CD4-positive, alpha-beta T cell treated with Interleukin-6 for 4 hours (primary cell): ENCODE measurements around the gene TBC1D3E.
"Not testable (repeated sequence)": the region's sequence is repeated elsewhere in the genome, so short reads cannot be mapped to it uniquely, and the experiment has no call there.

Experiments used
- DNase-seq: peaks from one replicate; pipeline ENCODE4 v3.0.0-alpha.2; 2020; ENCODE audit warnings: mixed read lengths

The TBC1D3E gene

DNA sequence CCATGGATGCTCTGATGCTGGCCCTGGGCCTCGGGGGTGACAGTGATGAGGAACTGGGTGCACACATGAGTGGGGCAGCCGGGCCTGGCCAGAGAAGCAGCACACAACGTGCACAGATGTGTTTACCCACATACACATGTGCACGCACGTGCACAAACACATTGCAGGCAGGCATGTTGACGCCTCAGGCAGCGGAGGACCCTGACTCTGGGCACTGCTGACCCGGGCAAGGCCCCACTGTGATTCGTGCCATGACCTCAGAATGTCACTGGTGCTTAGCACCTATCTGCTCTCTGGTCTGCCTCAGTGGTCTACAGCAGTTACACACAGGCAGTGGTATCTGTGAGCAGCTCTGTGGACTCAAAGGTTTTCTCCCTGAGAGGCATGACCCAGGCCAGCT, at the start of gene TBC1D3E:
TSS of gene TBC1D3E (plus strand) at position 301 of the 400 bp plus-strand sequence. CDS start 1,545 bp downstream, outside the sequence.
- DNase-seq: not testable (repeated sequence)

- DNase-seq: not testable (repeated sequence)
Measured at GRCh38 chr17:38087344-38087743, 40.4 kb upstream of the TBC1D3E start.

- DNase-seq: not testable (repeated sequence)
Measured at GRCh38 chr17:38088120-38088519, 39.6 kb upstream of the TBC1D3E start.

GRCh38 chr17:38094059-38094694, 33.6 kb upstream of the TBC1D3E start:
- not testable (repeated sequence) for DNase-seq

DNA sequence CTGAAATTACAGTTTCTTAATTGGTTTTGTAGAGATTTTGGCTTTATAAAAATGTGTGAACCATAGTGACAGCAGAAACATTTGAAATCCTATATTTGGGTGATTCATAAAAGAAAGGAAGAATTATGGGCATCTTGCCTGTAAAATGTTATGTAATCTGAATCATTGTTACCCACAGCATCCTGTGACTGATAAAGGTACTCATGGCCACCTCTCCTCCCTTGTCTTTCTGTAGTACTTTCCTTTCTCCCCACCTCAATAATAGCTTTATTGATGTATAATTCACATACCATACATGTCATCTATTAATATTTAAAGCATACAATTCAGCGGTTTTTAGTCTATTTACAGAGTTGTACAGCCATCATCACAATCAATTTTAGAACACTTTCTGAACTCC, 28.5 kb upstream of the TBC1D3E start:
- not testable (repeated sequence) for DNase-seq

GRCh38 chr17:38119829-38120228, 7.9 kb upstream of the TBC1D3E start:
- not testable (repeated sequence) for DNase-seq

DNA sequence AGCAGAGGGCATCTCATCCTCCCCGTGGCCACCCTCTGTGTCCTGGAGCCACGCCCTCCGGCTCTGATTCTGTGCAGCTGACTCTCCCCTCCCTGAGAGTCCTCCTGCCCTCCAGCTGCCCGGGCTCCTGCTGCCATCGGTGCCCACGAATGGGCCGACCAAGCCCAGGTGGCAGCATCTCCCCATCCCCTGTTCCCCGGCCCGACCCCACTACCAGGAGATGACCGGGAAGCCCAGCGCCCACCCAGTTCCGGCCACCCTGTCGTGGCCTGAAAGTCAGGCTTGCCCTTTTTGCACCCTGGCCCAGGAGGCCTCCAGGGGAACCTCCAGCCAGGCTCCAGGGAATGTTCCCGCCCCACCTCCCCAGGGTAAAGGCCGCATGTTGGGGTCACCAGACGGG, 7.1 kb downstream of the TBC1D3E start:
- DNase-seq: not testable (repeated sequence)
